Choroid plexus epithelial cell (primary cell): Measurements from ENCODE around the gene IER5L.
"Not testable (repeated sequence)": the region's sequence is repeated elsewhere in the genome, so short reads cannot be mapped to it uniquely, and the experiment has no call there.

Experiments
- DNase-seq: peaks from one replicate; pipeline ENCODE4 v3.0.0-alpha.2; 2010; ENCODE audit warnings: low read depth
- H3K4me3 ChIP-seq: 2 replicates; pipeline ENCODE4 v1.5.1; 2011; ENCODE audit warnings: low read depth, mild to moderate bottlenecking, control low read depth, low read length, moderate library complexity
- TF ChIP-seq, protein P1 (sequence below): conservative IDR thresholded peaks from 2 replicates; pipeline ENCODE4 v1.5.1; 2011; ENCODE audit warnings: low read depth, mild to moderate bottlenecking, control low read depth, inconsistent platforms, low read length, moderate library complexity

The IER5L gene

DNA sequence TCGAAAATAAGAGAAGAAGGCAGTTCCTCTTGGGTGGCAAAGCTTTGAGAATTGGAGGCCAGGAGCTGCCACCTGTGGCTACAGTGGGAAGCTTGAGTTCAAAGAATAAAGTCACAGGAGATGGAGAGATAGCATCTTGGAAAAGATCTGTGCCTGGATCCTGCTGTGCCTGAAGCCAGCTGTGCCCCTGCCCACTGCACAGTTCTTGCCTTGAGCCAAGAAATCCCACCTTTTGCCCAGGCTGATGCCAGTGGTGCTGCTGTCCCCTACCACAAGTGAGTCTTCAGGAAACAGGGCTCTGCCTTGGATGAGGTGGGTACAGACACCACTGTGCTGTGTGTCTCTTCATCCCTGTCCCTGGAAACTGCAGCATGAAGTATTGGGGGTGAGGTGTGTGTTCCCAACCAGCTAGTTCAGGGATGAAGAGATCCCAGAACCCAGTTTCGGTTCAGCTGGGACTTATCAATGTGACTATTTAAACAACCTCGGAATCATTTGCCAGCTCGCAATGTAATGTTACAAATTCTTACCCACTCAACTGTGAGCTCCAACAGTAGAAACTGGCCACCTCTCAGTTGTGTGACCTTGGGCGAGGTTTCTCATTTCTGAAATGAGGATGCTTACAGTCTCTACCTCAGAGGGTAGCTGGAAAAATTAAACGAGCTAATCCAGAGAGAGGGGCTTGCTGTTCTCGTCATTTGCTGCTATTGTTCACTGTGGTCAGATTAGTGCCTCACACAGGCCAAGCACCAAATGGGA lies 5.9 kb downstream of the IER5L start:
- TF ChIP-seq, protein P1, sequence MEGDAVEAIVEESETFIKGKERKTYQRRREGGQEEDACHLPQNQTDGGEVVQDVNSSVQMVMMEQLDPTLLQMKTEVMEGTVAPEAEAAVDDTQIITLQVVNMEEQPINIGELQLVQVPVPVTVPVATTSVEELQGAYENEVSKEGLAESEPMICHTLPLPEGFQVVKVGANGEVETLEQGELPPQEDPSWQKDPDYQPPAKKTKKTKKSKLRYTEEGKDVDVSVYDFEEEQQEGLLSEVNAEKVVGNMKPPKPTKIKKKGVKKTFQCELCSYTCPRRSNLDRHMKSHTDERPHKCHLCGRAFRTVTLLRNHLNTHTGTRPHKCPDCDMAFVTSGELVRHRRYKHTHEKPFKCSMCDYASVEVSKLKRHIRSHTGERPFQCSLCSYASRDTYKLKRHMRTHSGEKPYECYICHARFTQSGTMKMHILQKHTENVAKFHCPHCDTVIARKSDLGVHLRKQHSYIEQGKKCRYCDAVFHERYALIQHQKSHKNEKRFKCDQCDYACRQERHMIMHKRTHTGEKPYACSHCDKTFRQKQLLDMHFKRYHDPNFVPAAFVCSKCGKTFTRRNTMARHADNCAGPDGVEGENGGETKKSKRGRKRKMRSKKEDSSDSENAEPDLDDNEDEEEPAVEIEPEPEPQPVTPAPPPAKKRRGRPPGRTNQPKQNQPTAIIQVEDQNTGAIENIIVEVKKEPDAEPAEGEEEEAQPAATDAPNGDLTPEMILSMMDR, result no peak
- DNase-seq, result no peak
- H3K4me3 ChIP-seq, result no peak overlapping the region

DNA sequence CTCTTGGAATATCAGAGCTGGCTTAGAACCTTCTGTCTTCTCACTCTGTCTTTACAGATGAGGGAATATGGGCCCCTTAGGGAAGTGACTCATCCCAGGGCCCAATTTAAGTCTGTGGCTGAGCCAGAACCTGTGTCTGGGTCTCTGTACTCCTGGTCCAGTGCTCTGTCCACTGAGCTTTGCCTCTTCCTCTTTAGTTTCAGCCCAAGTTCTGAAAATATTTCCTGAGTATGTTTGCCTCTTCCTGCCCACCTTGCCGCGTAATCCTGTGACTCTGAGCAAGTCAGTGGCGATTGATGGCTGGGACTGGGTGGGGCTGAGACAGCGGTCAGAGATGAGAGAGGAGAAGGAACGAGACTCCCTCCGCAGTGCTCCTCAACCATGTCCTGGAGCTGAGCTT lies 7.8 kb downstream of the IER5L start:
- no peak overlapping the region for H3K4me3 ChIP-seq
- TF ChIP-seq, protein P1, result no peak
- DNase-seq, result peak; percentile 36

DNA sequence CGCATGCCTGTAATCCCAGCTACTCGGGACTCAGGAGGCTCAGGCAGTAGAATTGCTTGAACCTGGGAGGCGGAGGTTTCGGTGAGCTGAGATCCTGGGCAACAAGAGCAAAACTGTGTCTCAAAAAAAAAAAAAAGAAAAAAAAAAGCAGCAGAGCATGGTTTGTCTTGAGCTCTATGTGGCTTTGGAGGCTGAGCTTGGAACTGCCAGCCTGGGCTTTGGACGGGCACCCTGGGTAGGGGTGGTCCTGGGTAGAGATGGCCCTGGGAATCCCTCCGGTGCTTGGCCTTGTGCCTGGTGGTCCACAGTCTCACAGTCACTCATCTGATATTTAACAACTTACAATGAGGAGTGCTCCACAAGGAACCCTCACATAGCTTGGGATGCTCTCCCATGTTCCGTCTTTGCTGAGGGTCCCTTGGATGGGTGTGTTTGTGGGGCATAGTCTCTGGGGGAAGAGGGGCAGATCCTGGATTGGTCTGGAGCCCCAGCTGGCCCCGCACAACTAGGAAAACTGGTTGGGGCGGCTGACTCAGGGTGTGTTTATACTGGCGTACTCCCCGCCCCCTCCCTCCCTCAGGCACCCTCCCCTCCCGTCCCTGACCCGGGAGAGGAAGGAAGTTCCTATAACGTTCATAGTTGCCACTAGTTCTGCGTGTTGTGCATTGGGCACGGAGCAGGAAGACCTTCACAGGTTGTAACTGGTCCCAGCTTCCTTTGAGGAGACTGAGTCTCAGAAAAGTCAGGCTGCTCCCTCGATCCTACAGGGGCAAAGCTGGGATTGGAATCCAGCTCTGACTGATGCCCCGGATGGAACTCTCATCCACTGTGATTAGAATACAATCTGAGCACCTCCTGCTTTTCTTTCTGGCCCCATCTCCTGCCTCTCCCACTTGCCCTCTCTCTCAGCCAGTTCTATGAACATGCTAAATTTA lies 11.2 kb downstream of the IER5L start:
- H3K4me3 ChIP-seq, result peak overlapping the region; percentile 25
- DNase-seq, result peak; percentile 75
- TF ChIP-seq, protein P1, result no peak

DNA sequence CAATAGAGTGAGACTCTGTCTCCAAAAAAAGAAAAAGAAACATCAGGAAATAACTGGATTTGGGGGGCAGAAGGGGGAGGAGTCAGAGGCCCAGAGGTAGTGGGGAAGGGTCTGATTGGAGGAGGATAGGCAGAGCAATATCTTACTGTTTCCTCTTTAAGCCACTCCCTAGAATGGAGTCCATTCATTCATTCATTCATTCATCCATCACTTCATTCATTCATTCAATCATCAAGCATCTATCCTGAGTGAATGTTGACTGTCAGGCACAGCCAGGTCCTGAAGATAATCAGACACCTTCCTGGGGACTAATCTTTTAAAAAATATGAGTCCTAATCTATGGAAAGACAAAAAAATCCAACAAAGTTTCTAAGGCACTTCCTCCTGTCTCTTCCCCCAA lies 12.9 kb downstream of the IER5L start:
- H3K4me3 ChIP-seq, result no peak overlapping the region
- no peak for DNase-seq
- TF ChIP-seq, protein P1, result no peak

DNA sequence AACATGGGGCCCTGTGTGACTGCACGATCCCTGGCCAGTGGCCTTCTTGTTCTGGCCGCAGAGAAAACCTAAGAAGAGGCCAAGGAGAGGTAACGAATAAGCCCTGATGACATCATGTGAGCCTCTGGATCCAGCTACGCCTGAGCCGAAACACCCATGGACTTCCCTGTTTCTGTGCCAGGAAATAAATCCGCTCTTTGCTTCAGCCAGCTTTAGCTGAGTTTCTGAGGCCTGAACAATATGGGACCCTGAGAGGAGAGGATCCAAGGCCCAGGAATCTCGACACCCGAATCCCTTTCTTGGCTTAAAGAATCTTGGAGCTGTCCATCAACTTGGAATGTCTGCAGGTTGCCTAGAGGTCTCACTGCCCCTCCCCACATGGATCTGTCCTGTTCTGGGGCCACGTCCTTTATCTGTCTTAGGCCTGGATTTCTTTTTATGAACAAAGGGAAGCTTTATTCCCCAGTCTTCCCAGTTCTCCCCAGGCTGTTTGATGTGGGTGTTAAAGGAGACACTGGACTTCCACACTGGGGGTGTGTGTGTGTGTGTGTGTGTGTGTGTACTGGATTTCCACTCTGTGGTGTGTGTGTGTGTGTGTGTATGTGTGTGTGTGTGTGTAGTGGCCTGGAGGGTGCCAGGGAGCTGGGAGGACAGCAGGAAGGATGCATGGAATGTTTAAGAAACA lies 13.7 kb downstream of the IER5L start:
- H3K4me3 ChIP-seq, result no peak overlapping the region
- TF ChIP-seq, protein P1, result no peak
- DNase-seq, result peak; percentile 57

DNA sequence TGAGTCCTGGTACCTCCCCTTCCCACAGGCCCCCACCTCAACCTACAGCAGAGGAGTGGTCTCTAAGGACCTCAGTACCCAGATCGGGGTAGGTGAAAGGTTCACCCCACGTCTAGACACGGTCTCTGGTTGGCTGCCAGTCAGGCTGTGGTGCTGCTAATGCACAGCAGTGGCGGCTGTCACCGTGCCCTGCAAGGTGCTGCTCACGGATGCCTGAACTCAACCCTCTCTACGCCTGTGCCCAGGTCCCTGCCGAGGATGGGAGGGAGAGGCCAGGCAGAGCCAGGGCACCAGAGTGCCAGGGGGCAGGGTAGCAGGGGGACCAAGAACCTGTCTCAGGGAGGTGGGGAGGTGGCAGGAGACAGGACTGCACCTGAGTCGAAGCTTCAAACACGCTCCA lies 14.3 kb downstream of the IER5L start:
- no peak overlapping the region for H3K4me3 ChIP-seq
- TF ChIP-seq, protein P1, result no peak

DNA sequence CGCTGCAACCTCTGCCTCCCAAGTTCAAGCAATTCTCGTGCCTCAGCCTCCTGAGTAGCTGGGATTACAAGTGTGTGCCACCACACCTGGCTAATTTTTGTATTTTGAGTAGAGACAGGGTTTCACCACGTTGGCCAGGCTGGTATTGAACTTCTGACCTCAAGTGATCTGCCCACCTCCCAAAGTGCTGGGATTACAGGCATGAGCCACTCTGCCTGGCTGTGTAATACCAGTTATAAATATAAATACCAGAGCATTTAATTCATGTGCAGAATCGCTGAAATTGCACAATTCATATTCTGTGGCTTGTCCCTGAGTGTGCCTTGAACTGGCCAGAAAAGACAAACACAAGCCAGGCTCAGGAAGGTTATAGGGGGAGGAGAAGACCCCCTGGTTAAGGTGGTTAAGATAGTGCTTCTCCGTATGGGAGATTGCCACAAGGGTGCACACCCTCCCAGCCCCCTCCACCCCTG lies 14.8 kb downstream of the IER5L start:
- H3K4me3 ChIP-seq, result not testable (repeated sequence)
- peak; percentile 25 for DNase-seq

More for the DNA sequence above, 14.3 kb downstream of the IER5L start:
- DNase-seq, result no peak
